Mammary epithelial cell (primary cell): ENCODE measurements around the gene SPRR2D.

ENCODE experiments used
- EZH2 ChIP-seq: IDR thresholded peaks from 2 replicates; pipeline ENCODE4 v1.6.1; 2012; ENCODE audit warnings: low read length, inconsistent platforms, borderline replicate concordance
- TF ChIP-seq, protein P1 (sequence below), 2 donors: IDR thresholded peaks in 1 of 2; conservative IDR thresholded peaks in 1 of 2; 2 replicates each; pipeline ENCODE4 v1.5.1; 2011 to 2012; ENCODE audit warnings: inconsistent platforms in 2 of 2, low read length in 2 of 2, mild to moderate bottlenecking in 2 of 2, control low read depth in 1 of 2, low read depth in 1 of 2; ENCODE audit not compliant: insufficient read depth in 1 of 2; ENCODE audit errors: extremely low read depth in 1 of 2

DNA sequence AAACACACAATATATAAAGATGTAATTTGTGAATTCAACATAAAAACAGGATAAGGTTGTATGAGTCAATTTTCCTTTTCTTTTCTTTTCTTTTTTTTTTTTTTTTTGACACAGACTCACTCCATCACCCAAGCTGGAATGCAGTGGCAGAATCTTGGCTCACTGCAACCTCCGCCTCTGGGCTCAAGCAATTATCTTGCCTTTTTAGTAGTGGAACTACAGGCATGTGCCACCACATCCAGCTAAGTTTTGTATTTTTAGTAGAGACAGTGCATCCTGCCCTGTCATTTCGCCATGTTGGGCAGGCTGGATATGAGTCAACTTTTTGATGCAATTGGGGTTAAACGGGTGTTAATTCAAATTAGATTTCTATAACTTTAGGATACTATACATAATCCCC lies 40.8 kb upstream of the SPRR2D start:
- TF ChIP-seq, protein P1, sequence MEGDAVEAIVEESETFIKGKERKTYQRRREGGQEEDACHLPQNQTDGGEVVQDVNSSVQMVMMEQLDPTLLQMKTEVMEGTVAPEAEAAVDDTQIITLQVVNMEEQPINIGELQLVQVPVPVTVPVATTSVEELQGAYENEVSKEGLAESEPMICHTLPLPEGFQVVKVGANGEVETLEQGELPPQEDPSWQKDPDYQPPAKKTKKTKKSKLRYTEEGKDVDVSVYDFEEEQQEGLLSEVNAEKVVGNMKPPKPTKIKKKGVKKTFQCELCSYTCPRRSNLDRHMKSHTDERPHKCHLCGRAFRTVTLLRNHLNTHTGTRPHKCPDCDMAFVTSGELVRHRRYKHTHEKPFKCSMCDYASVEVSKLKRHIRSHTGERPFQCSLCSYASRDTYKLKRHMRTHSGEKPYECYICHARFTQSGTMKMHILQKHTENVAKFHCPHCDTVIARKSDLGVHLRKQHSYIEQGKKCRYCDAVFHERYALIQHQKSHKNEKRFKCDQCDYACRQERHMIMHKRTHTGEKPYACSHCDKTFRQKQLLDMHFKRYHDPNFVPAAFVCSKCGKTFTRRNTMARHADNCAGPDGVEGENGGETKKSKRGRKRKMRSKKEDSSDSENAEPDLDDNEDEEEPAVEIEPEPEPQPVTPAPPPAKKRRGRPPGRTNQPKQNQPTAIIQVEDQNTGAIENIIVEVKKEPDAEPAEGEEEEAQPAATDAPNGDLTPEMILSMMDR (conservative IDR thresholded peaks at IDR 0.05 in 1 of 2, IDR thresholded peaks at IDR 0.05 in 1 of 2; ENCODE audit: extremely low read depth in 1 of 2, insufficient read depth in 1 of 2, low read depth in 1 of 2, low read length in 2 of 2), result no peak
- TF ChIP-seq EZH2, result no peak
